ENCODE data around the gene ESF1.
"Not testable (repeated sequence)": the region's sequence is repeated elsewhere in the genome, so short reads cannot be mapped to it uniquely, and the experiment has no call there.

Gene ESF1

GRCh38 chr20:13738187-13738586 is 46.5 kb downstream of the ESF1 start:
- DNase-seq, result not testable (repeated sequence)

DNA sequence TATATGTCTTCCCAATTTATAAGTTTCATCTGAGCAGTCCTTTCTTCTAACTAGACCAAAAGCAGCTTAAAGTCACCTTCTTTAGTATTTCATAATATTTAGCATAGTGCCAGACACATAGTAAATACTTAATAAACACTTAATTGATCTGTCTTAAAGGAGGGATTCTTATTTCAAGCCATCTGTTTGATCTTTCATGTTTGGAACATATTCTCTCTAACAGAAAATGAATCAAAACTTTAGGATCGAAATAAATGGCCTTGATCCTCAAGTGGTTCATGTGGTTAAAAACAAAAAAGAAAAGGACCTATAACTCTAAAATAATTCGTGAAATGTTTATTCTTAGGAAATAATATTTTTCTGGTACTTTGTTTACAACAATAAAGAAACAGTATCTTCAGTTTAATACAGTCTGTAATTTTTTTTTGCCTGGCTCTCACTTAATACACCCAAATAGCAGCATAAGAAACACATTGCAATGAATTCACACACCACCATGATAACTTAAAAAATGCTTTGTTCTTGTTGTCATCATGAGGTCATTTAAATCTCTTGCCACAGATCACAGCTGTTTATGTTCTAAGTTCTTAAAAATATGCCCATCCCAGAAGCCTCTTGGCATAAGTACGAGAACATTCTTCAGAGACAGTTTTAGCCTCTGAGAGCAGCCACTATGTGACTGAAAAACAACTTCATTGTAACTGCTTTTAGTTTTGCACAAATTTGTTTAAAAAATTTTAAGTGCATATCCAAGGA is 48.1 kb downstream of the ESF1 start:
- DNase-seq, result no peak

- no peak for DNase-seq
Measured at GRCh38 chr20:13735826-13736225, 48.9 kb downstream of the ESF1 start.

DNA sequence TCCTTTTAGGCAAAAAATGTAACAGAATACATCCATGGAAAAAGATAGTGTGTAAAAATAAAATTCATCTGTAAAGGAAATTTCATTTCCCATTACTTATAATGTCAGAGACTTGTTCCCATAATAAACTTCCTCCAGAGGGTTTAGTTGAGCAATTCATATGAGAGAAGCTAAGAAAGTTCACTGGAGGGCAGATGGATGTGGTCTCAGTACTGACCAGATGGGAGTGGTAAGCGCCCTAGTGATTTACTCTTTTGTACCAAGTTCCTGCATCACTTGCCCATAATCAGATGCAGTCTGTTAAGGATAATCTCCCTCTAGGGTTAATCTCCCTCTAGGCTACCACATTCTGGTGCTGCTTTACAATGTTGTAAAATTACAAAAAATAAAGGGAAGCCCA is 61.7 kb downstream of the ESF1 start:
- peak; percentile 50 to 76 for DNase-seq

- no peak for DNase-seq
Measured at GRCh38 chr20:13718171-13718570, 66.5 kb downstream of the ESF1 start.

GRCh38 chr20:13717631-13718044 is 67.1 kb downstream of the ESF1 start:
- DNase-seq, result no peak

GRCh38 chr20:13715171-13715570 is 69.5 kb downstream of the ESF1 start:
- DNase-seq, result no peak

- DNase-seq, result no peak
Measured at GRCh38 chr20:13708234-13708633, 76.5 kb downstream of the ESF1 start.

GRCh38 chr20:13703265-13703664 is 81.5 kb downstream of the ESF1 start:
- no peak for DNase-seq

DNA sequence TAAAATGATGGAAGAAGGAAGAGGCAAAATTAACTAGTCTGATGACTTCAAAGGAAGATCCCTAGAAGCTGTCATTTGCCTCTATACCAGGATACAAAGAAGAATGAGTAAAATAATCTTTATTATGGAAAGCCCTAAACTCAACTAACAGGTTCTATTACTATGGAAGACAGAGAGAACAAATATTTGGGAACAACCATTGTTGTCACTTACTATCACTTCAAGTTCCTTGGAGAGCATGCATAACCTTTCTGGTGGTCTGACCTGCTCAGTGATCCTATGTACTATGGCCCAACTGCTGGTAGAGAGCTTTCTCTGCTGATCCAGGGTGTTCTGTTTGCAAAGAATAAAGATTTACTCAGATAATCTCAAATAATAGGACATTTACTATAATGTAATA is 83.2 kb downstream of the ESF1 start:
- no peak for DNase-seq

DNA sequence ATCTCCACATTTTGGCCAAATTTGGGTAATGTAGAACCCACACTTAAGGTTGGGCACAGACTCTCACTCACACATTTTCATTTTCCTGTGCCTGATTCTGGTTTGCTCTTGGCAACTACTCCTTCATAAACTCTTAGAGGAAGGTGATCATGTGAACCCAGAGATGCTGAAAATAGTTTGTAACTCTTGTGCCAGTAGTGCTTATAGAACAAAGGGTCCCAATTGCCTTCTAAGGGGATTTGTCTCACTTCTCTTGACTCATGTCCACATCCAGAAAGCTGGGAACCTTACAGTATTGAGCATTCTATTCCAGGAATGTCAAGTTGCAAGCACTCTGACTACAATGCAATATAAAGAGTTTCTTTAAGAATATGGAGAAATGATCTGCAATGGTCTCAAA is 84.0 kb downstream of the ESF1 start:
- DNase-seq, result no peak

- no peak for DNase-seq
Measured at GRCh38 chr20:13694420-13695150, 90.1 kb downstream of the ESF1 start.

- no peak for DNase-seq
Measured at GRCh38 chr20:13692802-13693736, 91.7 kb downstream of the ESF1 start.

- DNase-seq, result no peak
Measured at GRCh38 chr20:13690943-13691342, 93.8 kb downstream of the ESF1 start.

DNA sequence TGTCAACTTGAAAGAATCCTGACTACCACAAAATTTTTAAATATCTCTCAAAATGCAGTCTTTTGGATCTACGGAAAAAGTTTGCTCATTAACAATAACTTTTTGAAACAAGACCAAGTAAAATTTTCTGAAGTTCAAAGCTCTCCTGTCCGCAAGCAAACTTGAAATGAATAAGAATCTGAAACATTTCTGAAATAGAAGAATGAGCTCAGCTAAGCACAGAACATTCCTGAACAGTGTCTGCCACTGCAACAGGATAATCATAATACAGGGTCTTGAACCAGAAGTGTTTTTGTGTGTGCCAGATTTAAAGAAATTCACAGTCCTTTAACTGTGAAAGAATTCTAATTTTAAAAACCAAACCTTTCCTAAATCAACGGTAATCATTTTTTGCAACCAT is 96.9 kb downstream of the ESF1 start:
- no peak for DNase-seq

GRCh38 chr20:13685623-13686022 is 99.1 kb downstream of the ESF1 start:
- DNase-seq, result no peak

GRCh38 chr20:13684566-13685222 is 100.0 kb downstream of the ESF1 start:
- DNase-seq, result peak; percentile 5 to 65

- no peak for DNase-seq
Measured at GRCh38 chr20:13683833-13684232, 100.9 kb downstream of the ESF1 start.

- no peak for DNase-seq
Measured at GRCh38 chr20:13681248-13682125, 103.2 kb downstream of the ESF1 start.

- DNase-seq, result no peak
Measured at GRCh38 chr20:13678944-13679343, 105.8 kb downstream of the ESF1 start.

DNA sequence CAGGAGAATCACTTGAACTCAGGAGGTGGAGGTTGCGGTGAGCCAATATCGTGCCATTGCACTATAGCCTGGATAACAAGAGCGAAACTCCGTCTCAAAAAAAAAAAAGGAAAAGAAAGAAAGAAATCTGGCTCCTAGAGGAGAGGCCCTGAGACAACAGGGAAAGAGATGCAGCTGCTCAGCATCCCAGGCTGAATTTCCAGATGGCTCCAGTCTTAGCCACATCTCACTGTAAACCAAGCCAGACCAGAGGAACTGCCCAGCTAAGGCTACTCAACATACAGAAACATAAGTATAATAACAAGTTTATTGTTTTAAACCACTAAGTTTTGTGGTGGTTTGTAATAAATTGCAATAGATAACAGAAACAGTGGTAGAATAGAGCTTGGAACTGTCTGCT is 107.5 kb downstream of the ESF1 start:
- no peak for DNase-seq

GRCh38 chr20:13676682-13677081 is 108.0 kb downstream of the ESF1 start:
- no peak for DNase-seq
